ENCODE measurements around the gene TMEM132C. TPM values are rescaled to one million over a fixed set of nuclear protein-coding genes. Genes with fewer than 3 reads are reported as not detected.

TMEM132C gene
- total and polyA plus RNA-seq, 2 of the 8 experiments (the other 6 are each of a cell fraction or from before 2014, with no cell fraction given) = 0.23 to 0.76 TPM

DNA sequence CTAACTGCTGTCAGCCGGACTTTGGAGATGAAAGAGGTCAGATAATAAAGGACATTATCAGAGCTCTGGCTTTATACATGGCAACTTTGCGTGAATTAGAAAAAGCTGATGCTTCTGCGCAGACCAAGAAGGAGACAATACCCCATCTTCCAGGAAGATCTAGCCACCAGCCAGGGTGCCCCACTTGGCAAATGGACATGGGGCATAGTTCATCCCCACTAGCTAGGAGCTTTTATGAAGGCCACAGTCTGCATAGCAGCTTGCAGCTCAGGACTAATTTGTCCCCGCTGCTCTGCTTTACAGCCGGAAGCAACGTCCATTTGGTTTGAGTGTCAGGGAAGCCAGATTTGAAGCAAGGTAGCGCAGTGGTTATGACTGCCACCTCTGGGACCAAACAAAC lies 101.0 kb downstream of the TMEM132C start:
- ChIA-PET CTCF (ENCODE audit: partially characterized antibody) (interaction anchor here (1.3 kb wide), 1 partner anchor 20 kb away, joined by 4 read pairs; no protein-coding TSS in a partner anchor), POLR2A (ENCODE audit: partially characterized antibody) (no interaction called here)
- Histone ChIP-seq H3K18ac (ENCODE audit: extremely low read depth, low read length) (no peak overlapping the region), H4K8ac (ENCODE audit: extremely low read depth, insufficient read depth, low read length) (no peak overlapping the region), H3K56ac (replicated peaks; ENCODE audit: insufficient read length, low read depth, low read length) (no peak overlapping the region), H2AK5ac (ENCODE audit: low read depth, low read length) (no peak overlapping the region), H3K23ac (ENCODE audit: insufficient read length) (no peak overlapping the region), H3K9ac (replicated peaks in 1 of 4; ENCODE audit: extremely low read depth in 1 of 4, low read depth in 3 of 4, low read length in 3 of 4) (no peak overlapping the region), H2BK5ac (ENCODE audit: low read depth, low read length) (no peak overlapping the region), H2BK15ac (ENCODE audit: low read length) (no peak overlapping the region), H3K14ac (ENCODE audit: insufficient read length) (no peak overlapping the region), H3K9me3 (ENCODE audit: insufficient read depth in 2 of 2, low read depth in 1 of 2, low read length in 1 of 2) (no peaks in the 10 kb centered on the region), H3K27ac (ENCODE audit: low read depth, low read length) (no peak overlapping the region), H3K4me3 (ENCODE audit: extremely low read depth in 1 of 4, insufficient read depth in 2 of 4, low read depth in 3 of 4, low read length in 4 of 4) (no peak overlapping the region), H3K79me1 (ENCODE audit: low read depth, low read length) (no peaks in the 10 kb centered on the region), H3K4me2 (ENCODE audit: insufficient read depth in 1 of 2, low read depth in 2 of 2, low read length in 2 of 2) (no peak overlapping the region), H4K5ac (ENCODE audit: insufficient read length, low read depth, low read length) (no peak overlapping the region), H3K79me2 (ENCODE audit: control insufficient read depth in 1 of 2, insufficient read depth in 2 of 2, low read length in 2 of 2) (no peaks in the 10 kb centered on the region), H3K27me3 (replicated peaks in 1 of 4; ENCODE audit: control insufficient read depth in 3 of 4, extremely low read depth in 1 of 4, insufficient read depth in 3 of 4, low read length in 3 of 4) (peaks cover 0 to 26% (median 19%) of the 10 kb centered on the region in 4 experiments; a peak in 6 of 7 replicates), H3K4me1 (replicated peaks in 1 of 4; ENCODE audit: control insufficient read depth in 3 of 4, insufficient read depth in 4 of 4, low read length in 3 of 4) (peaks cover 2 to 8% (median 4%) of the 10 kb centered on the region in 4 experiments; a peak in 6 of 7 replicates), H2BK12ac (ENCODE audit: low read depth, low read length) (no peak overlapping the region), H4K20me1 (replicated peaks in 1 of 2; ENCODE audit: control insufficient read depth in 1 of 2, insufficient read depth in 2 of 2, low read length in 2 of 2) (no peaks in the 10 kb centered on the region), H2BK120ac (replicated peaks; ENCODE audit: low read depth, low read length) (no peak overlapping the region), H3K36me3 (ENCODE audit: control insufficient read depth in 2 of 4, insufficient read depth in 4 of 4, low read length in 3 of 4) (no peaks in the 10 kb centered on the region), H2BK20ac (ENCODE audit: low read length) (no peak overlapping the region), H3K4ac (replicated peaks; ENCODE audit: insufficient read length, low read depth, low read length) (no peak overlapping the region), H2AFZ (ENCODE audit: low read length) (no peak overlapping the region), H4K91ac (replicated peaks; ENCODE audit: insufficient read length, low read length) (no peak overlapping the region), H3K23me2 (ENCODE audit: low read depth, low read length) (no peaks in the 10 kb centered on the region)
- DNase-seq (ENCODE audit: low read depth in 1 of 2, low spot score in 2 of 2) (no peak), FAIRE-seq (no peak)
- 95% methylated on average over 7 of the region's 7 CpGs; no CpG with 5 or more reads in 1 of the 2 experiments for WGBS, 2 experiments (ENCODE audit: extremely low coverage in 1 of 2, insufficient coverage in 1 of 2, insufficient read length in 1 of 2, insufficient replicate concordance in 2 of 2, low coverage in 1 of 2, low lambda C conversion rate in 2 of 2, missing lambda C conversion rate in 1 of 2)
- no peak for TF ChIP-seq BCL11A (IDR thresholded peaks at IDR 0.05; ENCODE audit: low read depth in 2 of 2, low read length in 2 of 2)
- TF ChIP-seq HDAC2 (IDR thresholded peaks at IDR 0.05; ENCODE audit: borderline replicate concordance in 1 of 2, low read depth in 2 of 2, low read length in 2 of 2) = no peak
- TF ChIP-seq SIN3A (conservative IDR thresholded peaks at IDR 0.05 in 1 of 2, IDR thresholded peaks at IDR 0.05 in 1 of 2; ENCODE audit: low read depth in 1 of 2, low read length in 2 of 2) = no peak
- TF ChIP-seq, protein P1, sequence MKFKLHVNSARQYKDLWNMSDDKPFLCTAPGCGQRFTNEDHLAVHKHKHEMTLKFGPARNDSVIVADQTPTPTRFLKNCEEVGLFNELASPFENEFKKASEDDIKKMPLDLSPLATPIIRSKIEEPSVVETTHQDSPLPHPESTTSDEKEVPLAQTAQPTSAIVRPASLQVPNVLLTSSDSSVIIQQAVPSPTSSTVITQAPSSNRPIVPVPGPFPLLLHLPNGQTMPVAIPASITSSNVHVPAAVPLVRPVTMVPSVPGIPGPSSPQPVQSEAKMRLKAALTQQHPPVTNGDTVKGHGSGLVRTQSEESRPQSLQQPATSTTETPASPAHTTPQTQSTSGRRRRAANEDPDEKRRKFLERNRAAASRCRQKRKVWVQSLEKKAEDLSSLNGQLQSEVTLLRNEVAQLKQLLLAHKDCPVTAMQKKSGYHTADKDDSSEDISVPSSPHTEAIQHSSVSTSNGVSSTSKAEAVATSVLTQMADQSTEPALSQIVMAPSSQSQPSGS (IDR thresholded peaks at IDR 0.05; ENCODE audit: low read length) = no peak
- no peak for TF ChIP-seq SP2 (IDR thresholded peaks at IDR 0.05; ENCODE audit: low read length)
- no peak for TF ChIP-seq POLR2A (IDR thresholded peaks at IDR 0.05; ENCODE audit: control extremely low read depth in 1 of 2, low read depth in 2 of 2, low read length in 2 of 2)
